ENCODE results near the gene SMPD4.
"Not testable (repeated sequence)": the region's sequence is repeated elsewhere in the genome, so short reads cannot be mapped to it uniquely, and the experiment has no call there.

SMPD4 gene

DNA sequence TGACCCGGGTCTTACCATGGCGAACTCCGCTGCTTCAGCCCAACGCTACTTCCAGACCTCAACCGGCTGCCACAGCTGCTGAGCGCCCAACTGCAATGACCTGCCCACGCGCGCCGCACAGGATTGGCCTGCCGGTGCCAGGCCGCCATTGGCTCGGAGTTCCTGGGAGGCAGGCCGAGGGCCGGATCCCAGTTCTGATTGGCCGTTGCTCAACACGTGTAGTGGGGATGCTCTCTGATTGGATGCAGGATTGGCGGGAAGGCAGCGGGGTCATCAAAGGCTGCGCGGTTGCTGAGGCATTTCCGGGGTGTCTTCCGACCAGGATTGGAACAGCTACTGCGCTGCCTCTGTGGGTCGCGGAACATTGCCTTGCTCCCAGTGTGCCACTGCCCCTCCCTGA lies 16.9 kb upstream of the SMPD4 start, which contains the start of gene TUBA3E:
TUBA3E (minus strand) TSS at position 97 of the 400 bp plus-strand sequence; CDS start at position 18, 79 bp downstream.
- TF ChIP-seq CTCF (IDR thresholded peaks at IDR 0.05; ENCODE audit: control insufficient read depth, insufficient read depth, low read depth, low read length, missing control alignments) = no peak
- no peak for DNase-seq (ENCODE audit: low read depth)
- H3K4me3 ChIP-seq (ENCODE audit: control insufficient read depth, low read depth, low read length) = no peak within 1 kb of the TSS

- DNase-seq (ENCODE audit: low read depth); H3K4me3 ChIP-seq (ENCODE audit: control insufficient read depth, low read depth, low read length): not testable (repeated sequence)
These were observed 14.7 kb upstream of the SMPD4 start for GRCh38 chr2:130196052-130196451.

GRCh38 chr2:130195089-130195635 lies 13.8 kb upstream of the SMPD4 start:
- DNase-seq (ENCODE audit: low read depth) = not testable (repeated sequence)

GRCh38 chr2:130193824-130194223 lies 12.4 kb upstream of the SMPD4 start:
- not testable (repeated sequence) for H3K4me3 ChIP-seq (ENCODE audit: control insufficient read depth, low read depth, low read length); DNase-seq (ENCODE audit: low read depth)

More at GRCh38 chr2:130195089-130195635, 13.8 kb upstream of the SMPD4 start:
- not testable (repeated sequence) for H3K4me3 ChIP-seq (ENCODE audit: control insufficient read depth, low read depth, low read length)

DNA sequence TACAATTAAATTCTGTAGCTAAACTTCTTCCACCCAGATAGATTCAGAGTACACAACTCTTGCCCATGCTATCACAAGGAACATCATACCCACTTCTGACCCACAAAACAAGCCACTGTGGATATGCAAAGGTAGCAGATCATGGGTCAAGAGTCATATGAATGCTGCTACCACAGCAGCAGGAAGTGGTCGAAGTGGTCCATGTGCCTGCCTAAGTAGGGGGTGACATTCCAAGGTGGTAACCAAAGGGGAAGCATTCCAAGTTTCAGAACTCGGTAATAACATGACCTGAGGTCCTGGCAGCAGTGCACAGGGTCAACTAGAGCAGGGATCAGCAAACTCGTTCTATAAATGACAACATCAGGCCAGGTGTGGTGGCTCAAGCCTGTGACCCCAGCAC lies 11.0 kb upstream of the SMPD4 start:
- DNase-seq (ENCODE audit: low read depth); H3K4me3 ChIP-seq (ENCODE audit: control insufficient read depth, low read depth, low read length): not testable (repeated sequence)

DNA sequence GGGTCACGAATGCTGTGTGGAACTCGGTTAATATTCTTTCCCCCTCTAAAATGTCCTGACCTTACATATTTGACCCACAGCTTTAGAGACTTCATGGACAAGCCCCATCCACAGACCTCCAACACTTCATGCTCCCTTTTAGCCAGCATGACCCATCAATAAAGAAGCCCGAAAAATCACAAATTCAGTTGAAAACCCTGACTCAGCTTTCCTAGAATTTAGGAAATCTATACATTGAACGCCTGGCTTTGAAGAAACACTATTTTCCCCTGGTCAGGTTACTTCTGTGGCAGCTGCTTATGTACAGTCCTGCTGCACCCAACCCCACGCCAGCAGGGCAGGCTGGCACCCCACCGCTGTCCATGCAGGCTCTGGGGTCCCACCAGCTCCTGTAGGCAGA lies 9.9 kb upstream of the SMPD4 start:
- not testable (repeated sequence) for H3K4me3 ChIP-seq (ENCODE audit: control insufficient read depth, low read depth, low read length)

GRCh38 chr2:130190237-130190636 lies 8.8 kb upstream of the SMPD4 start:
- DNase-seq (ENCODE audit: low read depth) = no peak
- no peak for TF ChIP-seq CTCF (IDR thresholded peaks at IDR 0.05; ENCODE audit: control insufficient read depth, insufficient read depth, low read depth, low read length, missing control alignments)
- H3K4me3 ChIP-seq (ENCODE audit: control insufficient read depth, low read depth, low read length) = no peak overlapping the region

More for the DNA sequence above, 9.9 kb upstream of the SMPD4 start:
- not testable (repeated sequence) for DNase-seq (ENCODE audit: low read depth)

DNA sequence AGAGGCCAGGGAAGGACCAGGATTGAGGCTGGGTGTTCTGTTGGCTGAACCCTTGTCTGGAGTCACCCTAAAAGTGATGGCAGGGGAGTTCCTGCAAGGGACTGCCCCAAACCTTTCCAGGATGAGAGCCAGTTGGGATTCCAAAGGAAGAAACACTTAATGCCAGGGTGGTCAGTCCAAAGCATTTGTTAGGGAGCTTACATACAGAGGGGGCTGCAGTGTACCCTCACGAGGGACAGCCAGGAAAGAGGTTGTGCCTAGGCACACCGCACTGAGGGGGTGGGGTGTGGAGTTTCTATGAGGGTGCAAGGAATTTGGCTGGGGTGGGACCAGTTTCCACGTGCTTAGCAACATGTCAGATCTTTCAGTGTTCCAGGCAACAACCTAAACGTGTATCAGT lies 7.6 kb upstream of the SMPD4 start:
- not testable (repeated sequence) for DNase-seq (ENCODE audit: low read depth)

DNA sequence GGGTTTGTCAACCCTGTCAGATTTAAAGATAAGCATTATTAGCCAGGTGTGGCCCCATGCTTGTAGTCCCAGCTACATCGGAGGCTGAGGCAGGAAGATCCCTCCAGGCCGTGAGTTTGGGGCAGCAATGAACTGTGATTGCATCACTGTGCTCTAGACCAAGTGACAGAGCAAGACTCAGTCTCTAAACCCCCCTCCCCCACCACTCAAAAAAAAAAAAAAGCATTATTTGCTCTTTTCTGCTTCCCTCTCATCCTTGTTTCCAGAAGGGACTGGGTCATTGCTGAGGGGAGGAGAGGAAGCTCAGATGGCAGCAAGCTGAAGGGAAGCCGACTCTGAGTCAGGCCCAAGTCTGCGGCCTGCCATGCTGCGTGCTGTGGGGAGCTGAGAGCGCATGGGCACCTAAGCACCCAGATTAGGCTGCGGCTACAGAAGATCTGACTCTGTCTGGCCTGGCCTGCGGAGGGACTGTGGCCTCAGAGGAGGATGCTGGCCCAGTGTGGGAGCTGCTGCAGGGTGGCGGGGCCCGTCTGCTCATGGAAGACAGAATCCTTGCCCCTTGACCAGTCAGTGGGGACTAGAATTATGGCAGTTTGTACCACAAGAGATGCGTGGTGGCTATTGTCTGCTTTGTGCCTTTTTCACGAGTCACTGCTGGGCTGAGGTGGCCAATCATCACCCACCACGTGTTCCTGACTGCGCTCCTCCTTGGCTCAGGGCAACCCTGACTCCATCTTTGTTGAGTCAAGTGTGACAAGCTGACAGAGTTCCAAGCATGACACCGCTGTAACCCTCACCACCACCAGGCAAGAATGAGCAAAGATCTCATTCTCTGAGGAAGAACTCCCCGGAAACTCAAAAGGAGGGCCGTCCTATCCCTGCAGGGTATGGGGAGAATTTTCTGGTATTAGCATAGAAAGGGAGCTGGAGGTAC lies 6.7 kb upstream of the SMPD4 start:
- not testable (repeated sequence) for DNase-seq (ENCODE audit: low read depth); H3K4me3 ChIP-seq (ENCODE audit: control insufficient read depth, low read depth, low read length)

More for the DNA sequence above, 7.6 kb upstream of the SMPD4 start:
- H3K4me3 ChIP-seq (ENCODE audit: control insufficient read depth, low read depth, low read length) = not testable (repeated sequence)

DNA sequence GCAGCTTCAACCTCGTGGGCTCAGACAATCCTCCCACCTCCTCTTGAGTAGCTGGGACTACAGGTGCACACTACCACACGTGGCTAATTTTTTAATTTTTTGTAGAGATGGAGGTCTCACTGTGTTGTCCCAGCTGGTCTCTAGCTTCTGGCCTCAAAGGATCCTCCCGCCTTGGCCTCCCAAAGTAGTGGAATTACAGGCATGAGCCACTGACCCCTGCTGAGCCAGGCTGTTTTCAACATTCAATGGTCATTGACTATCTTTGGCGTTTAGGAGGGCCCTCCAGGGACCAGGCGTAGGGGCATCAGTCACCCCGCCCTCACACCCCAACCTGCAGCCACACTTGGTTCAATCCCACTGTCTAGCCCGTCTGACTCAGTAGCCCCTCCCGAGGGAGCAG lies 5.9 kb upstream of the SMPD4 start:
- TF ChIP-seq CTCF (IDR thresholded peaks at IDR 0.05; ENCODE audit: control insufficient read depth, insufficient read depth, low read depth, low read length, missing control alignments) = no peak
- no peak for DNase-seq (ENCODE audit: low read depth)
- H3K4me3 ChIP-seq (ENCODE audit: control insufficient read depth, low read depth, low read length) = no peak overlapping the region
